H1 (cell line): ENCODE results near the gene AMT. TPM values are rescaled to one million over a fixed set of nuclear protein-coding genes. Genes with fewer than 3 reads are reported as not detected.

Source experiments
- CTCF ChIA-PET: fragments of 300-600 bp; sonication (Branson Sonifier 250); formaldehyde crosslinking; loops from one replicate; lab custom pipeline; 2021; ENCODE audit not compliant: partially characterized antibody; lab: Charles Lee
- POLR2A ChIA-PET: fragments of 300-600 bp; sonication (Branson Sonifier 250); formaldehyde crosslinking; loops from one replicate; lab custom pipeline; 2021; ENCODE audit warnings: inconsistent platforms; ENCODE audit not compliant: partially characterized antibody; lab: Charles Lee
- DNase-seq, 2 experiments: peaks; one replicate each; pipeline versions ENCODE4 v3.0.0 to v3.0.0-alpha.2; 2010 to 2022; ENCODE audit warnings: low spot score in 2 of 2, low read depth in 1 of 2, mixed read lengths in 1 of 2
- FAIRE-seq: peaks from 2 replicates; lab custom pipeline; 2011; peaks lifted over from hg19 to GRCh38; lab: Jason Lieb, UNC
- H2AFZ ChIP-seq: 2 replicates; pipeline ENCODE4 v1.8.1; 2012; ENCODE audit warnings: low read length, inconsistent platforms
- H2AK5ac ChIP-seq: 2 replicates; pipeline ENCODE4 v1.6.1; 2013; ENCODE audit warnings: low read depth, low read length
- H2BK120ac ChIP-seq: replicated peaks from 2 replicates; pipeline ENCODE3; 2013; ENCODE audit warnings: low read depth, low read length, inconsistent platforms
- H2BK12ac ChIP-seq: 2 replicates; pipeline ENCODE4 v1.6.1; 2013; ENCODE audit warnings: low read depth, low read length
- H2BK15ac ChIP-seq: 2 replicates; pipeline ENCODE4 v1.6.1; 2013; ENCODE audit warnings: low read length
- H2BK20ac ChIP-seq: 2 replicates; pipeline ENCODE4 v1.6.1; 2013; ENCODE audit warnings: low read length
- H2BK5ac ChIP-seq: 2 replicates; pipeline ENCODE4 v1.6.1; 2013; ENCODE audit warnings: low read depth, low read length
- H3K14ac ChIP-seq: 2 replicates; pipeline ENCODE4 v1.6.1; 2013; ENCODE audit warnings: inconsistent platforms; ENCODE audit not compliant: insufficient read length
- H3K18ac ChIP-seq: 2 replicates; pipeline ENCODE4 v1.6.1; 2013; ENCODE audit warnings: low read length; ENCODE audit errors: extremely low read depth
- H3K23ac ChIP-seq: 2 replicates; pipeline ENCODE4 v1.6.1; 2013; ENCODE audit warnings: inconsistent platforms; ENCODE audit not compliant: insufficient read length
- H3K23me2 ChIP-seq: 2 replicates; pipeline ENCODE4 v1.6.1; 2013; ENCODE audit warnings: low read depth, low read length
- H3K27ac ChIP-seq: 2 replicates; pipeline ENCODE4 v1.6.1; 2011; ENCODE audit warnings: low read depth, low read length, inconsistent platforms
- H3K27me3 ChIP-seq, 4 experiments: replicated peaks in 1 of 4; 1 replicate in 1 of 4; 2 replicates in 3 of 4; pipeline versions ENCODE4 v1.6.1 to v1.8.1; 2011 to 2013; ENCODE audit warnings: low read length in 3 of 4, mild to moderate bottlenecking in 3 of 4, inconsistent platforms in 2 of 4, mixed read lengths in 2 of 4, moderate library complexity in 1 of 4; ENCODE audit not compliant: control insufficient read depth in 3 of 4, insufficient read depth in 3 of 4; ENCODE audit errors: extremely low read depth in 1 of 4
- H3K36me3 ChIP-seq, 4 experiments: 2 replicates each; pipeline versions ENCODE4 v1.6.1 to v1.8.1; 2011 to 2013; ENCODE audit warnings: mild to moderate bottlenecking in 4 of 4, low read length in 3 of 4, moderate library complexity in 2 of 4, control low read depth in 1 of 4, inconsistent platforms in 1 of 4; ENCODE audit not compliant: insufficient read depth in 4 of 4, control insufficient read depth in 2 of 4
- H3K4ac ChIP-seq: replicated peaks from 2 replicates; pipeline ENCODE3; 2013; ENCODE audit warnings: low read length, low read depth, mixed read lengths, inconsistent platforms; ENCODE audit not compliant: insufficient read length
- H3K4me1 ChIP-seq, 4 experiments: replicated peaks in 1 of 4; 1 replicate in 1 of 4; 2 replicates in 3 of 4; pipeline versions ENCODE4 v1.6.1 to v1.8.1; 2011 to 2013; ENCODE audit warnings: low read length in 3 of 4, inconsistent platforms in 2 of 4, mixed read lengths in 1 of 4; ENCODE audit not compliant: insufficient read depth in 4 of 4, control insufficient read depth in 3 of 4
- H3K4me2 ChIP-seq, 2 experiments: 2 replicates each; pipeline versions ENCODE4 v1.6.1 to v1.8.1; 2011 to 2013; ENCODE audit warnings: low read depth in 2 of 2, low read length in 2 of 2, control low read depth in 1 of 2, inconsistent platforms in 1 of 2, mild to moderate bottlenecking in 1 of 2; ENCODE audit not compliant: insufficient read depth in 1 of 2
- H3K4me3 ChIP-seq, 4 experiments: fragments of 200-600, 300-600 bp in 1 of 4; sonication (generic), shearing (Covaris generic), sonication (Bioruptor Twin) in 1 of 4; 2 replicates each; pipeline versions ENCODE4 v1.5.1 to v1.8.1; 2011 to 2016; ENCODE audit warnings: low read length in 4 of 4, low read depth in 3 of 4, control low read depth in 2 of 4, inconsistent platforms in 2 of 4, mild to moderate bottlenecking in 2 of 4, mixed read lengths in 1 of 4, moderate library complexity in 1 of 4; ENCODE audit not compliant: insufficient read depth in 2 of 4; ENCODE audit errors: extremely low read depth in 1 of 4
- H3K56ac ChIP-seq: replicated peaks from 2 replicates; pipeline ENCODE3; 2013; ENCODE audit warnings: low read depth, mild to moderate bottlenecking, mixed read lengths, low read length, inconsistent platforms; ENCODE audit not compliant: insufficient read length
- H3K79me1 ChIP-seq: 2 replicates; pipeline ENCODE4 v1.6.1; 2013; ENCODE audit warnings: low read depth, low read length, control low read depth
- H3K79me2 ChIP-seq, 2 experiments: 2 replicates each; pipeline versions ENCODE4 v1.6.1 to v1.8.1; 2012 to 2013; ENCODE audit warnings: low read length in 2 of 2, mild to moderate bottlenecking in 2 of 2, inconsistent platforms in 1 of 2; ENCODE audit not compliant: insufficient read depth in 2 of 2, control insufficient read depth in 1 of 2
- H3K9ac ChIP-seq, 4 experiments: replicated peaks in 1 of 4; 1 replicate in 1 of 4; 2 replicates in 3 of 4; pipeline versions ENCODE4 v1.6.1 to v1.8.1; 2011 to 2013; ENCODE audit warnings: low read depth in 3 of 4, low read length in 3 of 4, control low read depth in 2 of 4, mild to moderate bottlenecking in 2 of 4, moderate library complexity in 2 of 4, inconsistent platforms in 1 of 4; ENCODE audit errors: extremely low read depth in 1 of 4
- H3K9me3 ChIP-seq, 2 experiments: 2 replicates each; pipeline versions ENCODE4 v1.6.1 to v1.8.1; 2012 to 2013; ENCODE audit warnings: mild to moderate bottlenecking in 2 of 2, moderate library complexity in 2 of 2, control low read depth in 1 of 2, inconsistent platforms in 1 of 2, low read depth in 1 of 2, low read length in 1 of 2, mixed read lengths in 1 of 2; ENCODE audit not compliant: insufficient read depth in 2 of 2
- H4K20me1 ChIP-seq, 2 experiments: replicated peaks in 1 of 2; 2 replicates each; pipeline versions ENCODE3 to v1.8.1; 2011 to 2013; ENCODE audit warnings: inconsistent platforms in 2 of 2, low read length in 2 of 2, mild to moderate bottlenecking in 1 of 2; ENCODE audit not compliant: insufficient read depth in 2 of 2, control insufficient read depth in 1 of 2
- H4K5ac ChIP-seq: 2 replicates; pipeline ENCODE4 v1.6.1; 2013; ENCODE audit warnings: low read length, low read depth, mixed read lengths, inconsistent platforms; ENCODE audit not compliant: insufficient read length
- H4K8ac ChIP-seq: 2 replicates; pipeline ENCODE4 v1.8.0; 2013; ENCODE audit warnings: mild to moderate bottlenecking, moderate library complexity, low read length, inconsistent platforms; ENCODE audit not compliant: insufficient read depth; ENCODE audit errors: extremely low read depth
- H4K91ac ChIP-seq: replicated peaks from 2 replicates; pipeline ENCODE3; 2013; ENCODE audit warnings: low read length, mixed read lengths, inconsistent platforms; ENCODE audit not compliant: insufficient read length
- BRCA1 ChIP-seq: IDR thresholded peaks from 2 replicates; pipeline ENCODE4 v1.6.1; 2012; ENCODE audit warnings: low read depth, low read length, improper control_type of control experiment
- NANOG ChIP-seq: IDR thresholded peaks from 2 replicates; pipeline ENCODE4 v1.6.1; 2011; ENCODE audit warnings: low read length, low read depth, mild to moderate bottlenecking, inconsistent platforms; ENCODE audit not compliant: insufficient read depth, poor library complexity, severe bottlenecking
- NRF1 ChIP-seq: IDR thresholded peaks from 2 replicates; pipeline ENCODE4 v1.6.1; 2011; ENCODE audit warnings: mild to moderate bottlenecking, low read depth, low read length, improper control_type of control experiment
- SUZ12 ChIP-seq: fragments of 200-600 bp; sonication (generic); IDR thresholded peaks from 2 replicates; pipeline ENCODE4 v1.6.1; 2012; ENCODE audit warnings: mild to moderate bottlenecking, inconsistent platforms, low read length, moderate library complexity, mixed read lengths
- TAF1 ChIP-seq: IDR thresholded peaks from 2 replicates; pipeline ENCODE4 v1.6.1; 2011; ENCODE audit warnings: mild to moderate bottlenecking, low read depth, low read length
- WGBS, 2 experiments: shearing (Covaris generic) in 1 of 2; methylation state at CpG; one replicate each; pipeline versions ENCODE4 v1.1.6 to v1.1.7; 2013 to 2015; ENCODE audit warnings: low lambda C conversion rate in 2 of 2, mixed read lengths in 2 of 2, inconsistent platforms in 1 of 2, low coverage in 1 of 2, missing lambda C conversion rate in 1 of 2; ENCODE audit not compliant: insufficient replicate concordance in 2 of 2, insufficient coverage in 1 of 2, insufficient read length in 1 of 2; ENCODE audit errors: extremely low coverage in 1 of 2, missing lambda C conversion rate in 1 of 2; 5-methylcytosine and 5-hydroxymethylcytosine counted together
- polyA plus RNA-seq, 7 experiments: library from polyadenylated mRNA; depleted of rRNA in 3 of 7; stranded (reverse) in 5 of 7; unstranded in 2 of 7; fragments of >200 nt in 5 of 7; fragments of 200-250 nt in 2 of 7; gene quantifications; 1 replicate in 5 of 7; 2 replicates in 1 of 7; 4 replicates in 1 of 7; pipeline versions ENCODE4 v1.2.1 to v1.2.3, GENCODE V29; 2011 to 2013; ENCODE audit warnings: missing spikeins in 2 of 7, mixed read lengths in 2 of 7
- total RNA-seq: library from RNA; stranded (reverse); fragmentation: NEBNext Ultra II Directional; extraction: Animal tissue kit (Norgen Biotek cat#: 25700); gene quantifications from 2 replicates; pipeline ENCODE4 v1.2.1, GENCODE V29; 2021

The AMT gene
- total and polyA plus RNA-seq, 2 of the 8 experiments (the other 6 are each of a cell fraction or from before 2014, with no cell fraction given) = 46.5 to 92.4 TPM

DNA sequence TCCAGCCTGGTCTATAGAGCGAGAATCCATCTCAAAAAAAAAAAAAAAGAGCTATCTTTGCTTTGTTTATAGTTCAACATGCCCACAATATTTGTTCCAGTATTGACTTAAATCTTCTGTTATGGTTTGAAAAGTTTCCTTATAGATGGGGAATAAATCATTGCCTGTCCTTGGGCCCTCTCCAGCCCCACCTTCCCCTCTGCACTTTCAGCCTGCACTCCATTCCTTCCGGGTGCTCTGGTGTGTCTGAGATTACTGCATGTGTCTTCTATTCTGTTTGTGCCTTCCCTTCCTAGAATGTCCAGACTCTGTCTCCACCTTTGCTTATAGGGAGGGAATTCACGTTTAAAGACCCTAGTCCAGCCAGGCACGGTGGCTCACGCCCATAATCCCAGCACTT, 38.9 kb downstream of the AMT start:
- H3K36me3 ChIP-seq = no peaks in the 10 kb centered on the region
- H2BK20ac ChIP-seq = no peak overlapping the region
- H3K79me2 ChIP-seq = peaks cover 3 to 94% of the 10 kb centered on the region in 2 experiments
- 93% methylated on average over 5 of the region's 5 CpGs; no CpG with 5 or more reads in 1 of the 2 experiments for WGBS, 2 experiments
- no peak overlapping the region for H2BK15ac ChIP-seq
- ChIA-PET CTCF (no interaction called here), POLR2A (no interaction called here)
- no peak overlapping the region for H3K4ac ChIP-seq
- H2AK5ac ChIP-seq = no peak overlapping the region
- H3K27me3 ChIP-seq = no peaks in the 10 kb centered on the region
- H3K23ac ChIP-seq = no peak overlapping the region
- H3K14ac ChIP-seq = no peak overlapping the region
- H2BK5ac ChIP-seq = no peak overlapping the region
- H4K8ac ChIP-seq = no peak overlapping the region
- no peak overlapping the region for H3K18ac ChIP-seq
- H3K9ac ChIP-seq = no peak overlapping the region
- H2AFZ ChIP-seq = no peak overlapping the region
- no peak overlapping the region for H3K4me3 ChIP-seq
- no peaks in the 10 kb centered on the region for H3K9me3 ChIP-seq
- no peak overlapping the region for H4K91ac ChIP-seq
- peaks cover 2 to 20% of the 10 kb centered on the region in 2 experiments for H4K20me1 ChIP-seq
- DNase-seq (no peak), FAIRE-seq (no peak)
- no peak overlapping the region for H2BK12ac ChIP-seq
- H3K23me2 ChIP-seq = 0 out of 2 replicates have a peak, but pooled peaks cover 2% of the 10 kb centered on the region
- H3K4me1 ChIP-seq = peaks cover 0 to 2% (median 0%) of the 10 kb centered on the region in 4 experiments; a peak in 1 of 7 replicates
- no peak overlapping the region for H3K4me2 ChIP-seq
- no peak overlapping the region for H4K5ac ChIP-seq
- no peak overlapping the region for H2BK120ac ChIP-seq
- H3K27ac ChIP-seq = no peak overlapping the region
- H3K79me1 ChIP-seq = no peaks in the 10 kb centered on the region; the same call in 1 of the 2 replicates
- no peak overlapping the region for H3K56ac ChIP-seq
- TF ChIP-seq NANOG = no peak
- no peak for TF ChIP-seq BRCA1
- TF ChIP-seq TAF1 = no peak
- no peak for TF ChIP-seq SUZ12
- no peak for TF ChIP-seq NRF1
